ENCODE measurements around the gene TFF3. TPM values are rescaled to one million over a fixed set of nuclear protein-coding genes. Genes with fewer than 3 reads are reported as not detected.

TFF3 gene
- total RNA-seq, 2 experiments from 2014 or later = not detected

GRCh38 chr21:42296501-42296900 lies 18.7 kb downstream of the TFF3 start:
- H3K4me3 ChIP-seq (ENCODE audit: low read depth, low read length, poor library complexity, severe bottlenecking) = no peak overlapping the region
- CTCF ChIA-PET (ENCODE audit: unreplicated experiment) = no interaction called here
- intact Hi-C loops (cut with micrococcal nuclease; ENCODE audit: unreplicated experiment) = no loop called here
- no peak for DNase-seq (ENCODE audit: low spot score)
- no peak for TF ChIP-seq EZH2phosphoT487 (IDR thresholded peaks at IDR 0.05; ENCODE audit: borderline replicate concordance, low read depth, low read length)
- no peak for TF ChIP-seq CTCF (conservative IDR thresholded peaks at IDR 0.05; ENCODE audit: low read length)
- H3K27ac ChIP-seq (ENCODE audit: low read depth, low read length, poor library complexity, severe bottlenecking) = no peak overlapping the region
- no peaks in the 10 kb centered on the region for H4K20me1 ChIP-seq (ENCODE audit: insufficient read depth, low read length)
- no peaks in the 10 kb centered on the region for H3K4me1 ChIP-seq (ENCODE audit: insufficient read depth, low read length, poor library complexity, severe bottlenecking)
- H3K36me3 ChIP-seq (ENCODE audit: insufficient read depth, low read length) = peaks cover 43% of the 10 kb centered on the region
- H3K9me3 ChIP-seq (ENCODE audit: low read length) = peaks cover 7% of the 10 kb centered on the region; the same call in 1 of the 2 replicates
- POLR2A ChIA-PET = no interaction called here
- no peaks in the 10 kb centered on the region for H3K79me2 ChIP-seq (ENCODE audit: insufficient read depth, low read depth, low read length)
- BruUV-seq (replicated peaks) = no TSS peak
- no peaks in the 10 kb centered on the region for H3K9me2 ChIP-seq (ENCODE audit: insufficient read depth, low read length)
- H2AFZ ChIP-seq (ENCODE audit: low read length) = no peak overlapping the region
- H3K4me2 ChIP-seq (ENCODE audit: low read length) = no peak overlapping the region

- no peaks in the 10 kb centered on the region for H3K9me2 ChIP-seq (ENCODE audit: insufficient read depth, low read length)
- no TSS peak for BruUV-seq (replicated peaks)
- intact Hi-C loops (cut with micrococcal nuclease; ENCODE audit: unreplicated experiment) = no loop called here
- no peak overlapping the region for H3K4me3 ChIP-seq (ENCODE audit: low read depth, low read length, poor library complexity, severe bottlenecking)
- no peak for DNase-seq (ENCODE audit: low spot score)
- no peak for TF ChIP-seq EZH2phosphoT487 (IDR thresholded peaks at IDR 0.05; ENCODE audit: borderline replicate concordance, low read depth, low read length)
- no peak for TF ChIP-seq CTCF (conservative IDR thresholded peaks at IDR 0.05; ENCODE audit: low read length)
- H3K4me1 ChIP-seq (ENCODE audit: insufficient read depth, low read length, poor library complexity, severe bottlenecking) = no peaks in the 10 kb centered on the region
- CTCF ChIA-PET (ENCODE audit: unreplicated experiment) = no interaction called here
- H4K20me1 ChIP-seq (ENCODE audit: insufficient read depth, low read length) = no peaks in the 10 kb centered on the region
- peaks cover 7% of the 10 kb centered on the region; the same call in 1 of the 2 replicates for H3K9me3 ChIP-seq (ENCODE audit: low read length)
- H2AFZ ChIP-seq (ENCODE audit: low read length) = no peak overlapping the region
- no peaks in the 10 kb centered on the region for H3K79me2 ChIP-seq (ENCODE audit: insufficient read depth, low read depth, low read length)
- POLR2A ChIA-PET = interaction anchor here (0.9 kb wide), 1 partner anchor 9 kb away, joined by 3 read pairs; no protein-coding TSS in a partner anchor
- no peak overlapping the region for H3K4me2 ChIP-seq (ENCODE audit: low read length)
- H3K27ac ChIP-seq (ENCODE audit: low read depth, low read length, poor library complexity, severe bottlenecking) = no peak overlapping the region
- H3K36me3 ChIP-seq (ENCODE audit: insufficient read depth, low read length) = peaks cover 46% of the 10 kb centered on the region
These were observed 19.4 kb downstream of the TFF3 start for GRCh38 chr21:42295845-42296244.

GRCh38 chr21:42294273-42294880 lies 20.8 kb downstream of the TFF3 start:
- no peaks in the 10 kb centered on the region for H3K79me2 ChIP-seq (ENCODE audit: insufficient read depth, low read depth, low read length)
- BruUV-seq (replicated peaks) = no TSS peak
- ChIA-PET POLR2A (no interaction called here), CTCF (ENCODE audit: unreplicated experiment) (interaction anchor here (0.6 kb wide), 1 partner anchor 152 kb away, joined by 3 read pairs; no protein-coding TSS in a partner anchor)
- no peak overlapping the region for H2AFZ ChIP-seq (ENCODE audit: low read length)
- no peak for TF ChIP-seq CTCF (conservative IDR thresholded peaks at IDR 0.05; ENCODE audit: low read length)
- TF ChIP-seq EZH2phosphoT487 (IDR thresholded peaks at IDR 0.05; ENCODE audit: borderline replicate concordance, low read depth, low read length) = no peak
- no peaks in the 10 kb centered on the region for H3K9me2 ChIP-seq (ENCODE audit: insufficient read depth, low read length)
- no peak overlapping the region for H3K27ac ChIP-seq (ENCODE audit: low read depth, low read length, poor library complexity, severe bottlenecking)
- no peaks in the 10 kb centered on the region for H4K20me1 ChIP-seq (ENCODE audit: insufficient read depth, low read length)
- H3K9me3 ChIP-seq (ENCODE audit: low read length) = peaks cover 7% of the 10 kb centered on the region; the same call in 1 of the 2 replicates
- no peak overlapping the region for H3K4me3 ChIP-seq (ENCODE audit: low read depth, low read length, poor library complexity, severe bottlenecking)
- DNase-seq (ENCODE audit: low spot score) = no peak
- no peaks in the 10 kb centered on the region for H3K4me1 ChIP-seq (ENCODE audit: insufficient read depth, low read length, poor library complexity, severe bottlenecking)
- H3K4me2 ChIP-seq (ENCODE audit: low read length) = no peak overlapping the region
- H3K36me3 ChIP-seq (ENCODE audit: insufficient read depth, low read length) = peaks cover 58% of the 10 kb centered on the region
- intact Hi-C loops (cut with micrococcal nuclease; ENCODE audit: unreplicated experiment) = no loop called here
